GM23338 (cell line): ENCODE results near the gene PDCD2L. TPM values are rescaled to one million over a fixed set of nuclear protein-coding genes. Genes with fewer than 3 reads are reported as not detected.

ENCODE experiments used
- ATAC-seq: fragments of 200-7000 bp; cut with Tn5 transposase; 3 replicates; pipeline ENCODE4 v1.9.1; 2020
- DNase-seq: peaks from one replicate; pipeline ENCODE4 v3.0.0-alpha.2; 2015; ENCODE audit warnings: low spot score
- H2AFZ ChIP-seq: fragments of 200-600 bp; sonication (generic); 2 replicates; pipeline ENCODE4 v1.8.0; 2016; ENCODE audit warnings: antibody characterized with exemption, mild to moderate bottlenecking, moderate library complexity
- H3F3A ChIP-seq: fragments of 200-600 bp; sonication (generic); replicated peaks from 2 replicates; pipeline ENCODE4 v1.8.0; 2017; ENCODE audit warnings: antibody characterized with exemption, mixed run types, low read depth
- H3K27ac ChIP-seq: fragments of 200-600 bp; sonication (generic); 2 replicates; pipeline ENCODE4 v1.6.1; 2016; ENCODE audit warnings: low read depth
- H3K27me3 ChIP-seq: fragments of 200-600 bp; sonication (generic); 2 replicates; pipeline ENCODE4 v1.8.0; 2016; ENCODE audit warnings: mild to moderate bottlenecking, mixed run types, moderate library complexity; ENCODE audit not compliant: insufficient read depth
- H3K36me3 ChIP-seq: fragments of 200-600 bp; sonication (generic); 2 replicates; pipeline ENCODE4 v1.8.0; 2016; ENCODE audit warnings: mild to moderate bottlenecking; ENCODE audit not compliant: insufficient read depth
- H3K4me1 ChIP-seq: fragments of 200-600 bp; sonication (generic); 2 replicates; pipeline ENCODE4 v1.8.0; 2016; ENCODE audit warnings: mild to moderate bottlenecking, moderate library complexity; ENCODE audit not compliant: insufficient read depth
- H3K4me2 ChIP-seq: fragments of 200-600 bp; sonication (generic); 2 replicates; pipeline ENCODE4 v1.7.1; 2017; ENCODE audit warnings: mixed run types
- H3K4me3 ChIP-seq: fragments of 200-600 bp; sonication (generic); 2 replicates; pipeline ENCODE4 v1.6.1; 2016; ENCODE audit warnings: mixed run types
- H3K79me2 ChIP-seq: fragments of 200-600 bp; sonication (generic); replicated peaks from 2 replicates; pipeline ENCODE4 v1.8.0; 2017; ENCODE audit warnings: mild to moderate bottlenecking; ENCODE audit not compliant: insufficient read depth
- H3K9me2 ChIP-seq: fragments of 200-600 bp; sonication (generic); 2 replicates; pipeline ENCODE4 v1.8.0; 2017; ENCODE audit not compliant: insufficient read depth
- H4K20me1 ChIP-seq: fragments of 200-600 bp; sonication (generic); replicated peaks from 2 replicates; pipeline ENCODE4 v1.8.0; 2017; ENCODE audit warnings: mild to moderate bottlenecking; ENCODE audit not compliant: insufficient read depth
- H3K27ac Mint-ChIP-seq: 2 replicates; pipeline ENCODE4 v1.8.0; 2020; ENCODE audit warnings: inconsistent platforms, mild to moderate bottlenecking, moderate library complexity, mixed read lengths
- H3K27me3 Mint-ChIP-seq: 3 replicates; pipeline ENCODE4 v1.8.0; 2022; ENCODE audit warnings: low read depth, mild to moderate bottlenecking, moderate library complexity, mixed read lengths, inconsistent platforms; ENCODE audit not compliant: insufficient read depth, poor library complexity
- H3K36me3 Mint-ChIP-seq: 3 replicates; pipeline ENCODE4 v1.8.0; 2021; ENCODE audit warnings: low read depth, mild to moderate bottlenecking, inconsistent platforms, moderate library complexity, mixed read lengths
- H3K4me1 Mint-ChIP-seq: 3 replicates; pipeline ENCODE4 v1.8.0; 2020; ENCODE audit warnings: mild to moderate bottlenecking, inconsistent platforms, mixed read lengths
- H3K4me3 Mint-ChIP-seq: 3 replicates; pipeline ENCODE4 v1.8.0; 2021; ENCODE audit warnings: moderate library complexity, mild to moderate bottlenecking, inconsistent platforms, mixed read lengths
- H3K9me3 Mint-ChIP-seq: 3 replicates; pipeline ENCODE4 v1.8.0; 2020; ENCODE audit warnings: moderate library complexity, mild to moderate bottlenecking, inconsistent platforms, mixed read lengths
- CREB1 ChIP-seq: fragments of 250-450 bp; sonication (Bioruptor Pico); IDR thresholded peaks from 2 replicates; pipeline ENCODE4 v1.5.0; 2020; ENCODE audit warnings: low read depth, mild to moderate bottlenecking, moderate library complexity
- ETS1 ChIP-seq: IDR thresholded peaks from 2 replicates; pipeline ENCODE4 v1.6.1; 2016; ENCODE audit warnings: antibody characterized with exemption
- EZH2phosphoT487 ChIP-seq: fragments of 200-600 bp; sonication (generic); IDR thresholded peaks from one replicate; pipeline ENCODE4 v1.8.1; 2018; ENCODE audit warnings: antibody characterized with exemption; ENCODE audit not compliant: unreplicated experiment
- JUNB ChIP-seq: IDR thresholded peaks from one replicate; pipeline ENCODE4 v1.6.1; 2016; ENCODE audit warnings: antibody characterized with exemption; ENCODE audit not compliant: unreplicated experiment
- NANOG ChIP-seq: IDR thresholded peaks from 2 replicates; pipeline ENCODE4 v1.6.1; 2016; ENCODE audit warnings: antibody characterized with exemption, borderline replicate concordance
- POLR2AphosphoS5 ChIP-seq: IDR thresholded peaks from 2 replicates; pipeline ENCODE4 v1.6.1; 2016; ENCODE audit warnings: antibody characterized with exemption, low read depth
- REST ChIP-seq: IDR thresholded peaks from one replicate; pipeline ENCODE4 v1.6.1; 2018; ENCODE audit warnings: antibody characterized with exemption; ENCODE audit not compliant: unreplicated experiment
- STAT1 ChIP-seq: IDR thresholded peaks from one replicate; pipeline ENCODE4 v1.6.1; 2016; ENCODE audit warnings: antibody characterized with exemption; ENCODE audit not compliant: unreplicated experiment
- ZNF114 ChIP-seq: fragments of 250-450 bp; sonication (Bioruptor Pico); IDR thresholded peaks from 2 replicates; pipeline ENCODE4 v1.5.0; 2020; ENCODE audit warnings: mild to moderate bottlenecking, moderate library complexity
- ZNF331 ChIP-seq: fragments of 250-450 bp; sonication (Bioruptor Pico); IDR thresholded peaks from 2 replicates; pipeline ENCODE4 v1.5.0; 2020; ENCODE audit warnings: low read depth, mild to moderate bottlenecking, moderate library complexity
- ZNF462 ChIP-seq: fragments of 250-450 bp; sonication (Bioruptor Pico); IDR thresholded peaks from 2 replicates; pipeline ENCODE4 v1.5.0; 2020; ENCODE audit warnings: mild to moderate bottlenecking, moderate library complexity
- polyA plus RNA-seq: library from polyadenylated mRNA; unstranded; fragments of >200 nt; fragmentation: Nextera tagmentation; extraction: Ambion mirVana; gene quantifications from 2 replicates; pipeline ENCODE4 v1.2.1, GENCODE V29; 2016
- total RNA-seq: library from RNA; depleted of rRNA; stranded (reverse); fragments of >200 nt; shearing (Covaris generic); gene quantifications from 2 replicates; pipeline ENCODE4 v1.2.3, GENCODE V29; 2014

PDCD2L gene
- total and polyA plus RNA-seq, 2 experiments from 2014 or later = 61.3 to 67.2 TPM

GRCh38 chr19:34364830-34365462 lies 39.3 kb upstream of the PDCD2L start, which contains the start of gene GPI (continued):
- TF ChIP-seq REST (no peak), CREB1 (CRISPR knock-in tag) (no peak), ZNF331 (no peak), EZH2phosphoT487 (no peak), ETS1 (peak; percentile 19; the same call in 1 of the 2 replicates), ZNF114 (CRISPR knock-in tag) (no peak)

GRCh38 chr19:34365463-34366401 lies 38.5 kb upstream of the PDCD2L start:
- Histone ChIP-seq H3K4me1 (peaks cover 8% of the 10 kb centered on the region), H3K4me3 (peak overlapping the region; percentile 96), H3K27me3 (no peaks in the 10 kb centered on the region), H3K9me2 (no peaks in the 10 kb centered on the region), H3K36me3 (peaks cover 28% of the 10 kb centered on the region), H3K27ac (no peak overlapping the region), H3K4me2 (peak overlapping the region; percentile 98), H2AFZ (peak overlapping the region; percentile 99), H4K20me1 (peaks cover 22% of the 10 kb centered on the region), H3K79me2 (peaks cover 33% of the 10 kb centered on the region), H3F3A (peaks cover 12% of the 10 kb centered on the region)
- Mint-ChIP-seq H3K36me3 (peaks cover 54% of the 10 kb centered on the region), H3K4me1 (peaks cover 20% of the 10 kb centered on the region), H3K9me3 (no peaks in the 10 kb centered on the region), H3K27ac (no peak overlapping the region; the same call in 1 of the 2 replicates), H3K27me3 (peaks cover 28% of the 10 kb centered on the region), H3K4me3 (peak overlapping the region; percentile 96)
- peak; percentile 30 for ATAC-seq
- DNase-seq = peak; percentile 47
- TF ChIP-seq EZH2phosphoT487 (no peak), NANOG (no peak), JUNB (no peak), STAT1 (no peak), ZNF462 (CRISPR knock-in tag) (no peak), POLR2AphosphoS5 (no peak)
